NCI-H510A treated with DMSO at 0.1 percent for 48 hours (cell line): Measurements from ENCODE around the gene PAPOLB.
A peak's percentile ranks its signal among the peaks of the same experiment; 100 is the strongest.

Source experiments
- DNase-seq: peaks from one replicate; lab custom pipeline; 2025; lab: John Stamatoyannopoulos, UW

The PAPOLB gene

GRCh38 chr7:4878336-4879335 lies 16.8 kb upstream of the PAPOLB start:
- no peak for DNase-seq

DNA sequence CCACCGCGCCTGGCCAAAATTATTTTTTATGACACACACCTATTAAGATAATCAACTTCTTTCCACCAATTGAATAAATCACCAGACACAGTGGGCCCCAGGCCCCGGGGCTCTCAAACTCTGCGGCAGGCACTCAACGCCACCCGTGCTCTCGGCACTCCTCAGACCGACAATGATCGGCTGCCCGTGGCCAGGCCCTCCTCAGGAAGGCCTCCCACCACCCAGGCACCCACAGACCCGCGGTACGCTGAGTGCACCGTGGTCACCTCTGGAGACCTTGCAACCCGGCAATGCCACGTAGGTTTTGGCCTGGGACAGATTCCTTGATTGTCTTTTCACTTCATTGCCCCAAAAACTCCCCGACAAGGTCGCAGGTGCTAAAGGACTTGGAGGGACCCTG lies 14.8 kb upstream of the PAPOLB start:
- DNase-seq, result no peak

GRCh38 chr7:4875391-4875790 lies 13.6 kb upstream of the PAPOLB start:
- no peak for DNase-seq

DNA sequence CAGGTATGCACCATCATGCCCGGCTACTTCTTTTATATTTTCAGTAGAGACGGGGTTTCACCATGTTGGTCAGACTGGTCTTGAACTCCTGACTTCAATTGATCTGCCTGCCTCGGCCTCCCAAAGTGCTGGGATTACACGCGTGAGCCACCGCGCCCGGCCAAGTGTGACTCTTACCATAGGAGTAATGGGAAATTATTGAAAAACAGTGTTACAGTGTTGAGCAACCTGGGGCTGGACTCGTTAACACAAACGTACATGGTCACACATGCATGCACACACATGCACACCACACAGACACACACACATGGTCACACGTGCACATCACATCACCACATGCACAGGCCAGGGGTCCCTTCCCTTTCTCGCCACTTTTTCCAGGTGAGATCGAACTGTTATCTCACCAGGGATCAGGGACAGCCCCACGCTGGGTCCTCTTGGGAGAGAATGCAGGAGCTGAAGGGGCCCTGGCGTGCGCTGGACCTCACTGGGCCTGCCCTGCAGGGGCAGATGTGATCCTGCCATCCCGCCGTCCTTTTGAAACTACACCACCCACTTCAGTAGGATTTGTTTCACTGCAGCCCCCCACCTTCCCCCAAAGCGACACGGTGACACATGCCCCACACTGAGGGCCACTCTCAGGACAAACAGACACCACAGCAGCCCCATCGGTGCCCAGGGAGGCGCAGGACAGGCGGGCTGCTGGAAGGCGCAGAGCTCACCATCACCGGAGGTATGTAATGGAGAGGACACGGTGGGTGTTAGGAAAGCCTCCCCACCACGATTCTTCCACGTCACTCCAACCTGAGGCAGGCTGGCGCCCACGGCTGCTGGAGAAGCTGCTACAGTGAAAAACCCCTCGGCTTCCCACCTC lies 11.5 kb upstream of the PAPOLB start:
- DNase-seq, result no peak

DNA sequence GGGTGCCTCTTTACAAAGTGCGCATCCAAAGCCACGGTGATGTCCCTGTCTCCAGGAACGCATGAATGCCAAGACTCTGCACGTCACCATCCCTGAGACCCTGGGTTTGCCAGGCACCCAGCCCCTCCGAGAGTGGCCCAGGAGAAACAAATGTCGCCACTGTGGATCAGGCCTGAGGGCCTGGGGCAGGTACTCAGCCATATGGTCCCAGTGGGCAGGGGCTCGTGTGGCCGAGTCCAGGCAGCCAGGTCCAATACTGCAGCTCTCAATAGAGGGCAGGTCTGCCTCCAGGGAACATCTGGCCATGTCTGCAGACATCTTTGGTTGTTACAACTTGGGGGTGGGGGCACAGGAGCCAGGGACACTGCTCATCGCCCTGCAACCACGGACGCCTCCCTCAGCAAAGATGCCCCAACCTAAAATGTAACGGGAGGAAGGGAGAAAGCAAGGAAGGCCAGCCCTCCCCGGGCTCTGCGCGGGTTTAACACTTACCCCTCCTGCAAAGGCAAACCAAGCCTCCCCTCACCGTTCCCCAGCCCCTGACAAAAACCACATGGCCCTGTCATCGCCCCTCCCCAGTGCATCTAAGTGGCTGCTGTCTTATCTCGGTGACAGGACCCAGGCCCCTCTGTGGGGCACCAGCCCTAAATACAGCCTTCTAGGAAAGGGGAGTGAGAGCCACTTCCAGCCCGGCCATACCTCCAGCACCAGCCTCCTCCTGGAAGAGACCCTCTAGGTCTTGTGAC lies 10.3 kb upstream of the PAPOLB start:
- DNase-seq, result no peak

GRCh38 chr7:4871056-4871680 lies 9.3 kb upstream of the PAPOLB start:
- no peak for DNase-seq

DNA sequence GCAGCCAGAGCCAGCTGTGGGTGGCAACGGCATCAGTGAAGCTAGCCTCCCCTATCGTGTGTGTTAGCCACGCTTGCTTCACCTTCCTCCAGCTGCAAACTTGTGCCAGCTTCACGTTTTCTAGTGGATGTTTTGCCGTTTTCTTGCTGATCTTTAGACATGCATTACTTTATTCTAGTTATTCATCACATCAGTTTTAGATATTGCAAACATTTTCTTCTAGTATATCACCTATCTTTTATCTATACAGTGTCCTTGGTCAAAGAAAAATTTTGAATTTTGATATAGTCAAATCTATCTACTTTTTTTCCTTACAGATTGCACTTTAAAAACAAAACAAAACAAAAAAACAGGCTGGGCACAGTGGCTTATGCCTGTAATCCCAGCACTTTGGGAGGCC lies 6.7 kb upstream of the PAPOLB start:
- no peak for DNase-seq

DNA sequence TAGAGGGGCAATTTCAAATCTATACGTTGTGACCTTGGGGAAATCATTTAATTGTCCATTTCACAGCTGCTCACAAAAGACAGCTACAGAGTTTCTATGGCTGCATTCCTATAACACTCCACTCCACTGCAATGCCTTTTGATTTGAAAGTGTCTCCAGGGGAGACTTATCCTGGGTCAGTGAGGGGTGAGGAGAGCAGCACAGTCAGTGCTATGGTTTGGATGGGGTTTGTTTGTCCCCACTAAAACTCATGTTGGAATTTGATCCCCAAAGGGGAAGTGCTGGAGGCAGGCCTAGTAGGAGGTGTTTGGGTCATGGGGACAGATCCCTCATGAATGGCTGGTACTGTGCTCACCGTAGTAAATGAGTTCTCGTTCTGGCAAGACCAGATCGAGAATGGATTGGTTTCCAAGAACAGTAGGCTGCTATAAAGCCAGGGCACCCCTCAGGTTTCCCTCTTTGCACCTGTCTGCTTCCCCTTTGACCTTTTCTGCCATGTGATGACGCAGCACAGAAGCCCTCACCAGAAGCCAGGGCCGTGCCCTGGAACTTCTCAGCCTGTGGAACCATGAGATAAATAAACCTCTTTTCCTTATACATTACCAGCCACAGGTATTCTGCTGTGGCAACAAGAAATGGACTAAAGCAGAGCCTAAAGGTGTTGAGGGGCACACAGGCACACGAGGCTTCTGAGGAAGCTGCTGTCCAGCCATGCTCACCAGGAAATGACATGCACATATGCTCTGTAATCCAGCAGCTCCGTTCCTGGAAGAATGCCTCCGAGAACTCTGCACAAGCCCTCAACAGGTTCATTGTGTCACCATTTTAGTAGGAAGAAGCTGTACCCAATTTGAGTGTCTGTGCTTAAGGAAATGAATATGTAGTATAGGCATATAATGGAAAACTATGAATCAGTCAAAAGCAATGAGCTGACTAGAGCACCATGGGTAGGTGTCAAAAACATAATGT lies 5.0 kb upstream of the PAPOLB start:
- no peak for DNase-seq

GRCh38 chr7:4862156-4862555 lies 326 bp upstream of the PAPOLB start:
- no peak for DNase-seq

DNA sequence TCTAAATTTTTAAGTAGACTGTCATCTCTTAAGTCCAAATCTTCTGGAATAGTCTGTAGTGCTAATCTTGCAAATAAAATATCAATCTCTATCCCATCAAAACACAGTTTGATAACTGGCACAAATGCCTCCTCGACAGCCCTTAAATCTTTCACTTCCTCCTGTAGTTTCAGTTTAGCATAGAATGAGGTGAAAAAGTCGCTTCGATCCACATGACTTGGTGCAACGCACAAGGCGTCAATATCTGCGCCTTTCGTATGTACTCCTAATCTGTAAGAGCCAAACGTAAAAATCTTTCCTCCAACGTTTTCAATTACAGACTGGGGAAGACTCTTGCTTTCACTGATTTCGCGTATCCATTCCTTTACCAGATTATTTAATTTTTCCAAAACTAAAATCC lies 603 bp downstream of the PAPOLB start:
- no peak for DNase-seq

DNA sequence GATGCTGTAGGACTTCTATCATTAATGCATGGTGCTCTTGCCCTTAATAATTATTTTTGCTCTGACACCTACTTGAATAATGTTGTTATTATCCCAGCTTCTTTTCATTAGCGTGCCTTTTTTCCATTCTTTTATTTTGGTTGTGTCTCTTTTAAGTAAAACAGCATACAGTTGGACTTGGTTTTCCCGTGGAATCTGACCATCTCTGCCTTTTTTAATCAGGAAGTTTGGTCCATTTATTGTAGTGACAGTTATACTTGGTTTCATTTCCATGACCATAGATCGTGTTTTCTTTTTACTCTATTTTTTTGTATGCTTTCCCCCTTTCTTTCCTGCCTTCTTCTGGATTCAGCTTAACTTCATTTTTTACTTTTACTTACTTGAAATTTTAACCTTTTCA lies 4.6 kb downstream of the PAPOLB start:
- no peak for DNase-seq

GRCh38 chr7:4856336-4857057 lies 5.3 kb downstream of the PAPOLB start:
- DNase-seq, result peak; percentile 27

DNA sequence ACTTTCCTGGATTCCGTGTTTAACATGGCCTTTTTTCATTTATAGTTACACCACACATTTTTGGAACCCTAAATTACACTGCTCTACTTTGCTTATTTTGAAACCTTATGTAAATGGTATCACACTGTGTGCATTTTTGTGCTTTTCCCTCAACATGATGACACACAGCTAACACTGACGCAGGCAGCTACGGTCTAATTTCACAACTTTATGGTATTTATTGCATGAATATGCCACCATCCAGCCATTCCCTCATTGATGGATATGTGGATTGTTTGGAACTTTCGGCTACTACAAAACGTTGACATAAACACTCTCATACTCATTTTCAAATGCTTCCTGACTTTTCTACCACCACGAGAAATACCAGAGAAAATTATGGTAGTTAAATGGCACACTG lies 6.9 kb downstream of the PAPOLB start:
- DNase-seq, result no peak

GRCh38 chr7:4851459-4852422 lies 10.1 kb downstream of the PAPOLB start:
- DNase-seq, result no peak

GRCh38 chr7:4850262-4850795 lies 11.5 kb downstream of the PAPOLB start:
- no peak for DNase-seq

GRCh38 chr7:4849390-4849789 lies 12.4 kb downstream of the PAPOLB start:
- DNase-seq, result peak; percentile 66

GRCh38 chr7:4845740-4846142 lies 16.1 kb downstream of the PAPOLB start:
- DNase-seq, result no peak

DNA sequence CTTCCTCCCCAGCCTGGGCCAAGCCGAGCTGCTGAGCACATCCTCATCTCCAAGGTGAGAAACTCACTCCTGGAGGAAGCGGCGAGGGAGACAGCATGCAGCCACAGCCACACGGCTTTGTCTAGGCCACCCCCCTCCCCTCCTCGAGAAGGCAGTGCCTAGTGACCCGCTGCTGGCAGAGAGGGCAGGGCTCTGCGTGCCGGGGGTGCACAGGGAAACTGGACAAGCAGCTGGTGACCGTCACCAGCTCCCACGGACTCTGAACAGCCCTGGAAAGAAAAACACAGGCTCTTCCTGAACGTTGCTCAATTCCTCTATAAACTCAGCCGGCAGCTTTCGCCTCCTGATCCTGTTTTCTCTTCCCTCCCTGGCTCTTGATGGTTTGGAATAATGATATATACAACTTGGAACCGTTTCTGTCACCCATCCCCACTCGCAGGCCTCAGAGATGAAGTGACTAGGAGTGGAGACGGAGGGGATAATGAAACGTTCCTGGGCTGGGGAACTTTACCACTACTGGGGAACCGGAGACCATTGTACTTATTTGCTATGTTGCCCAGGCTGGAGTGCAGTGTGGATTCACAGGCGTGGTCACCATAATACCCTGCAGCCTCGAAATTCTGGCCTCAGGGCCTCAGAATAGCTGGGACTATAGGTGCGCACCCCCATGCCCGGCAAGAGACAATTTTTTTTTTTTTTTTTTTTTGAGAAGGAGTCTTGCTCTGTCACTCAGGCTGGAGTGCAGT lies 19.3 kb downstream of the PAPOLB start:
- DNase-seq, result no peak
